ENCODE measurements around the gene SOX10.
A peak's percentile ranks its signal among the peaks of the same experiment; 100 is the strongest.
"Not testable (repeated sequence)": the region's sequence is repeated elsewhere in the genome, so short reads cannot be mapped to it uniquely, and the experiment has no call there.

Gene SOX10

DNA sequence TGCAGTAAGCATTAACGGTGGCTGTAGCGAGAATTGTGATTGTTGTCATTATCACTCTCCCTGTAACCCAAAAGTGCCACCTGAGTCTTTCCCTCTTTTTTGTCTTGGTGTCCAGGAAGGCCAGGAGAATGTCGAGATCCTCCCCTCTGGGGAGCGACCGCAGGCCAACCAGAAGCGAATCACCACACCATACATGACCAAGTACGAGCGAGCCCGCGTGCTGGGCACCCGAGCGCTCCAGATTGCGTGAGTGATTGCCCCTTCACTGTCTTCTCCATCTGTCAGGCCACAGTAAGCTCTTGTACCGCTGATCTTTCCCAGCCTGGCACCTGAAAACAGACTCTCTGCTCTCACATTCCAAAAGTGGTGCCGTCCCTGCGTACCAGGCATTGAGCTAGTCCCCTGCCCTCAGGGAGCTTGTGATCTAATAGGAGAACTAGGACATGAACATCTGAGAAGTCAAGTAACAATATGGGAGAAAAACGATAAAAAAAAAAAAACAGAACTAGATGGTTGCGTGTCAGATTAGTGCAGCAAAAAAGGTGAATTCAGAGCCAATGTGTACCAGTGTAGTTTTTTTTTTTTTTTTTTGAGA is 25.0 kb downstream of the SOX10 start:
- DNase-seq = no peak

DNA sequence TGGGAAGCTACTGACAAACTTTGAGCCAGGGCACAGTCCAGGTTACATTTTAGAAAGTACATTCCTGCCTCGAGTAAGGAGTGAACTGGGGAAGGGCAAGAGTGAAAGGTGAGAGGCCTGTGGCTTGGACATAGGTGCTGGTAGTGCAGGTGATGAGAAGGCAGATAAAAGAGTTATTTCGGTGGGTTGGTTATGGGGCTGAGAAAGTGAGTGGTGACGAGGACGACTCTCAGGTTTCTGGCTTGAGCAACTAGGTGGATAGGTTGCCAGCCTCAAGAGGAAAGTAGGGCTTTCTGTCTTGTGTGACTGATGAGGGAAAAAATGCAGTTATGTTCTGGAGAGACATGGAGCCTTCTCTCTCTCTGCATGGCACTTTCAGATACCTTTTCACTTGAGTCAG is 27.1 kb downstream of the SOX10 start:
- no peak for DNase-seq

DNA sequence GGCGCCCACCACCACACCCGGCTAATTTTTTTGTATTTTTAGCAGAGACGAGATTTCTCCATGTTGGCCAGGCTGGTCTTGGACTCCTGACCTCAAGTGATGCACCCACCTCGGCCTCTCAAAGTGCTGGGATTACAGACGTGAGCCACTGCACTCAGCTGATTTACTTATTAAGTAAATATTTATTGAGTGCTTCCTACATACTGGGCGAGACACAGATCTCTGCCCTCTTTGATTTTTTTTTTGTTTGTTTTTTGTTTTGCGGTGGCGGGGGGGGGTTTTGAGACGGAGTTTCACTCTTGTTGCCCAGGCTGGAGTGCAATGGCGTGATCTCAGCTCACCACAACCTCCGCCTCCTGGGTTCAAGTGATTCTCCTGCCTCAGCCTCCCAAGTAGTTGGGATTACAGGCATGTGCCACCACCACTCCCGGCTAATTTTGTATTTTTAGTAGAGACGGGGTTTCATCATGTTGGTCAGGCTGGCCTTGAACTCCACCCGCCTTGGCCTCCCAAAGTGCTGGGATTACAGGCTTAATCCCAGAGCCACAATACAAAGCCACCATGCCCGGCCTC is 28.4 kb downstream of the SOX10 start:
- not testable (repeated sequence) for DNase-seq

DNA sequence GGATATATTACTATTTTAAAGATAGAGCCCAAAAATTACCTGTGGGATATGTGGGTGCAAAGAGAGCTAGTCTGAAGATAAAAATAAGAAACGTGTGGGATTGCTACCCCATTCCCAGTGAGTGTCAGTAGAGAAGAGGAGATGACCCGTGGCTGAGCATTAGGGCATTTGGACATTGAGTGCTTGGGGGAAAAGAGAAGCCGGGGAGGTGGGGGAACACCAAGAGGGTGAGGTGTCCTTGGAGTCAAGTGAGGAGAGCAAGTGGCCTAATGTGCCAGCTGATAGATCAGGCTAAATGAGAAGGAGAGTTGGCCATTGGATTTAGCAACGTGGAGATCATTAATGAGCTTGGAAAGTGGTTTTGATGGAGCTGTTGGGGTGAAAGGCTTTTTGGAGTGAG is 29.7 kb downstream of the SOX10 start:
- DNase-seq = no peak

DNA sequence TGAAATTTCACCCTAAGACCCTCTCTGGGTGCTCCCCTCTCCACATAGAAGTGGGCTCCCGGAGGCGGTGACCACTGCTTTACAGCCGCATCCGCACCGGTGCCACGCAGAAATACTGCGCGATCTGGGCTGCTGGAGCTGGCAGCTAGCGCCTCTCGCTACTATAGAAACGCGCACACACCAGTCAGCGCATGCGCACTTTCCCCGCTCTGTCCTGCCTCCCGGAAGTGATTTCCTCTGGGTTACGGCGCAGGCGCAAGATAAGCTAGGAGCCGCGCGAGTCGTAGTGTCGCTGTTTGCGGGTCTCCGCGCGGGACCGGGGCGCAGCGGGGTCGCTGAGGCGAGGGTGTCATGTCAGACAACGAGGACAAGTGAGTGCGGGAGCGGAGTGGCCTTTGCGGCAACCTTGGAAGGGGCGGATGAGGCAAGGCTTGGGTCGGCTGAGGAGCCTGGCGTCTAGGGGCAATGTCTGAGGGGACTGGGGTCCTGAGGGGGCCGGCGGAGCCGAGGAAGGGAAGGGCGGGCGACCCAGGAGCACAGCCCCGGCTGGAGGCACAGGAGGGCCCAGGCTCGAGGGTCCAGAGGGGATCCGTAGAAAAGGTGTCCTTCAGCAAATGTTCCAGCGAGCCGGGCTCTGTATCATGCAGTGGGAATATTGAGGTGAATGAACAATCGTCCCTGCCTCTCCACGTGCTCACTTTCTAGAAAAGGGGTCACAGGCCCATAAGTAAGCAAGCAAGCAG is 30.7 kb downstream of the SOX10 start, which contains the start of the genes C22orf23 and POLR2F:
Gene C22orf23, minus strand, starts transcription at position 165 of the 743 bp plus-strand sequence. CDS start 452 bp downstream, outside the sequence.
Gene POLR2F, plus strand, starts transcription at position 263 of the 743 bp plus-strand sequence. Its CDS starts 89 bp downstream, at position 352.
- DNase-seq = peak; percentile 96 to 97

DNA sequence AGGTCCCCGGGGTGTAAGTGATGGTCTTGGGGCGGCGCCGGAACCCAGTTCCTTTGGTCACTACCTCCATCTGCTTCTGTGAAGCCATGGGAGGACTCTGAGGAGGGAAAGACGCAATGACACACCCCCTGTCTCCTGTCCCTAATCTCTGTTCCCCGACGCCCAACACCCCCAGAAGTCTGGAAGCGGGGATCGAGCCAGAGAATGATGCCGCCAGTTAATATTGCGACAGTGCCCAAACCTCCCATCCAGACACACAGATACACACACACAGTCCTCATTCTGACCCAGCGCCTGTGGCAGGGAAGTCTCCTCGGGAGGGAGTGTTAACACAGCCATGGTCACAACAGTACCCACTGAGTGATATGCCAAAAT is 31.3 kb downstream of the SOX10 start:
- no peak for DNase-seq

DNA sequence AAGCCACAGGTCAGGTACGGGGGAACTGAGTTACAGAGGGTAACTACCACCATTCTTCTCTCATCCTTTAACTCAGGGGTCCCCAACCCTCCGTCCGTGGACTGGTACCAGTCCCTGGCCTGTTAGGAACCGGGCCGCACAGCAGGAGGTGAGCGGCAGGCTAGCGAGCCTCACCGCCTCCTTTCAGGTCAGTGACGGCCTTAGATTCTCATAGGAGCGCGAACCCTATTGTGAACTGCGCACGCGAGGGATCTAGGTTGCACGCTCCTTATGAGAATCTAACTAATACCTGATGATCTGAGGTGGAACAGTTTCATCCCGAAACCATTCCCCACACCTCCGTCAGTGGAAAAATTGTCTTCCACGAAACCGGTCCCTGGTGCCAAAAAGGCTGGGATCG is 31.7 kb downstream of the SOX10 start:
- not testable (repeated sequence) for DNase-seq

DNA sequence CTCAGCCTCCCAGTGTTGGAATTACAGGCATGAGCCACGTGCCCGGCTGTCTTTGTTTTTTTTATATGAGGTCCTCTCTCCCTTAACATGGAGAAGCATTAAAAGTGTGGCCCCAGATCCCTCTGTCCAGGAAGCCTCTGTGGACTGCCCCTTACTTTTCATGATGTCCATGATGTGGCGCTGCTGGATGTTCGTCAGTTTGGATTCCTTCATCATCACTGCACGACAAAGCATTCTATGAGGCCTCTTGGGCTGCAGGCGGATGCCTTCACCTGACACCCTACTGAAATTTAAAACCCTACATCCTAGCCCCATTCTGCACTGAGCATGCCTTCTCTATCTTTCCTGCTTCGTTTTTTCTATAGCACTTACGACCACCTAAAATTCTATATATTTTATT is 33.0 kb downstream of the SOX10 start:
- no peak for DNase-seq

DNA sequence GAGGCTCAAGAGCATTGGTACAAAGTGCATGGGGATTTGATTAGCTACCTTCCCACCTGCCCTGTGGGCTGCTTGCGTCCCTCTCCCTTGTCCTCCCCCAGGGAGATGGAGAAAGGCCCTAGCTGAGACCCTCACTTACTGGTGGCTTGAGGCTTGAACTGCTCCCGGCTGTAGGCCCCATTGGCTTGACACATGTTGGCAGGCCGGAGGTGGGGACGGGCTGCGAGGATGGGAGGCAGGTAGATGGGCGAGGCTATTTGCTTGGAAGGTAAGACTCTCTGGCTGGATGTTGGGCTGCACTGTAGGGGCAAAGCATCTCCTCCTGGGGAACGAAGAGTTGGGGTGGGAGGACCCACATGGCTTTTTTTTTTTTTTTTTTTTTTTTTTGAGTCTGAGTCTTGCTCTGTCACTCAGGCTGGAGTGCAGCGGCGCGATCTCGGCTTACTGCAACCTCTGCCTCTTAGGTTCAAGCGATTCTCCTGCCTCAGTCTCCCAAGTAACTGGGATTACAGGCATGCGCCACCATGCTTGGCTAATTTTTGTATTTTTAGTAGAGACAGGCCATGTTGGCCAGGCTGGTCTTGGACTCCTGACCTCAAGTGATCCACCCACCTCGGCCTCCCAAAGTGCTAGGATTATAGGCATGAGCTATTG is 37.1 kb downstream of the SOX10 start:
- not testable (repeated sequence) for DNase-seq

DNA sequence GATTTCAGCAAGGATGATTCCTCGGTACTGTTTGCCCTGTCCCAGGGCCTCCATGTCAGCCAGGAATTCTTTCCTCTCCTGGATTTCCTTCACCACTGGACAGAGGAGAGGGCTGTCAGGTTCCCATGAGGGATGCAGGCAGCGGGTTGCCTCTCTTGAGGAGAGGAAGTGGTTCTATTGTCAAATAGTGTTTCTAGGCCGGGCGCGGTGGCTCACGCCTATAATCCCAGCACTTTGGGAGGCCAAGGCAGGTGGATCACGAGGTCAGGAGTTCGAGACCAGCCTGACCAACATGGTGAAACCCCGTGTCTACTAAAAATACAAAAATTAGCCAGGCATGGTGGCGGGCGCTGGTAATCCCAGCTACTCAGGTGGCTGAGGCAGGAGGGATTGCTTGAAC is 39.9 kb downstream of the SOX10 start:
- DNase-seq = not testable (repeated sequence)

DNA sequence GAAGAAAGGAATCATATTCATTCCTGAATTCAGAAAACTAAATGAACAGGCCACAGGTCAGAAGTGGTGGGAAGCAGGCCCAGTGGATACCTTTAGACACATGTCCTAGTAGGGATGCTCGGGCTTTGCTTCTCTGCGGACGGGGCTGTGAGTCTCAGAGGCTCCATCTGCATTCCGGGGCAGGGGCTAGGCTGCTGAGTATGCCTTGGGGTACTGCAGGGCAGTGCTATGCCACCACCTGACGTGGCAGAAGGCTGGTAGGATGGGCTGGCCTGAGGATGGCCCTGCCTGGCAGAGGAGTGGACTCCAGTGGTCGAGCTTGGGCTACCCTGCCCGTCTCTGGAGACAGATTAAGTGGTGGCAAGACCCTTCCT is 40.5 kb downstream of the SOX10 start:
- no peak for DNase-seq

DNA sequence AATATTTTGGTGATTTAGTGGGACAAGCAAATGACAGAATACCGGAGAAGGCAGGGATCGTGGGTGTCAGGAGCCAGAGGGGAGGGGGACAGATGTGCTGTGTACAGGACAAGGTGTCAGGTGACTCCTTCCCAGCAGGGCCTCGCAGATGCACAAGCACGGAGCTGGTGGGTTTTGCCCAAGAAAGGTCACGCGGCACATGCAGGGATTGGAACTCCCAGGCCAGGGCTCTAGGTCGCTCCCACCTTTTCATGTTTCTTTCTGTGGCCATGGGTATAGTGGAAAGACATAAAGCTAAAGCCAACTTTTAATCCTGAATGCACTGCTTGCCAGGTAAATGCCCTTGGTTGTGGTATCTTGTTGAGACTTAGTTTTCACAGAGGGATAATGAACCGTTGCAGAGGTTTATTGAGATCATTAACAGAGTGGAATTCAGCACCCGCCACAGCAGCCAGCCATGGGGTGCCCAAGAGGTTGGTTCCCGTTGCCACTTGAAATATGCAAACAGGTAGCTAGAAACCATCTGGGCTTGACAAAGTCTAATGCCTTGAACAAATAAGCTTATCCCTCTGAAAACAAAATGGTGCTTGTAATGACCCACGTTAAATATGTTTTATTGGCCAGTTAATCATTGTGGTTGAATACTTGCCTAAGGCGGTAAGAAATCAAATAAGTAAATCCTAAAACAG is 41.1 kb downstream of the SOX10 start:
- no peak for DNase-seq

DNA sequence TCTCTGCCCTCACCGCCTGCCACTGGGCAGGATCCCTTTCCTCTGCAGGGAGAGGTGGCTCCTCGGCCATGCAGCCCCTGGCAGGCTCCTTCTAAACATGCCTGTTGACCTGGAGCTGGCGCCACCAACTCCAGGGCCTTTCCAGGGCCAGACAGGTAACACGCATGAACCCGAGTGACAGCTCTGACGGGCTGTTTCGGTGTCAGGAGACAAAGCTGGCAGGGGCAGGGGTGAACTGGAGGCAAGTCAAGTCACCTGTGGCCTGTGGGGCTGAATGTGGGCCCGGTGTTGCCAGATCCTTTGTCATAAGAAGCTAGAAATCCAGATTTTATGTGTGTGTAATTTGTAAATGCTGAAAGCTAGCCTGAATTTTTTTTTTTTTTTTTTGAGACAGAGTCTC is 42.2 kb downstream of the SOX10 start:
- DNase-seq = no peak

DNA sequence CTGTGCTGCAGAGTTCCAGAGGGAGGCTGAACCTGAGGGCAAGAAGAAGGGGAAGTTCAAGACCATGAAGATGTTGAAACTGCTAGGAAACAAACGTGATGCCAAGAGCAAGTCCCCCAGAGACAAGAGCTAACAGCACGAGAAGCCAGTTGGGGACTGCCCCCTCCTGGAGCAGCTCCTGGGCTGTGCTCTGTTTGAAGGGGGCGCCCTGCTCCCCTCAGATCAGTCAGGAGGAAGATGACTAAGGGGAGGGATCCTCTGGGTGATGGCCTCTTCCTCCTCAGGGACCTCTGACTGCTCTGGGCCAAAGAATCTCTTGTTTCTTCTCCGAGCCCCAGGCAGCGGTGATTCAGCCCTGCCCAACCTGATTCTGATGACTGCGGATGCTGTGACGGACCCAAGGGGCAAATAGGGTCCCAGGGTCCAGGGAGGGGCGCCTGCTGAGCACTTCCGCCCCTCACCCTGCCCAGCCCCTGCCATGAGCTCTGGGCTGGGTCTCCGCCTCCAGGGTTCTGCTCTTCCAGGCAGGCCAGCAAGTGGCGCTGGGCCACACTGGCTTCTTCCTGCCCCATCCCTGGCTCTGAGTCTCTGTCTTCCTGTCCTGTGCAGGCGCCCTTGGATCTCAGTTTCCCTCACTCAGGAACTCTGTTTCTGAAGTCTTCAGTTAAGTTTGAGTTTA is 43.5 kb downstream of the SOX10 start:
- DNase-seq = no peak

DNA sequence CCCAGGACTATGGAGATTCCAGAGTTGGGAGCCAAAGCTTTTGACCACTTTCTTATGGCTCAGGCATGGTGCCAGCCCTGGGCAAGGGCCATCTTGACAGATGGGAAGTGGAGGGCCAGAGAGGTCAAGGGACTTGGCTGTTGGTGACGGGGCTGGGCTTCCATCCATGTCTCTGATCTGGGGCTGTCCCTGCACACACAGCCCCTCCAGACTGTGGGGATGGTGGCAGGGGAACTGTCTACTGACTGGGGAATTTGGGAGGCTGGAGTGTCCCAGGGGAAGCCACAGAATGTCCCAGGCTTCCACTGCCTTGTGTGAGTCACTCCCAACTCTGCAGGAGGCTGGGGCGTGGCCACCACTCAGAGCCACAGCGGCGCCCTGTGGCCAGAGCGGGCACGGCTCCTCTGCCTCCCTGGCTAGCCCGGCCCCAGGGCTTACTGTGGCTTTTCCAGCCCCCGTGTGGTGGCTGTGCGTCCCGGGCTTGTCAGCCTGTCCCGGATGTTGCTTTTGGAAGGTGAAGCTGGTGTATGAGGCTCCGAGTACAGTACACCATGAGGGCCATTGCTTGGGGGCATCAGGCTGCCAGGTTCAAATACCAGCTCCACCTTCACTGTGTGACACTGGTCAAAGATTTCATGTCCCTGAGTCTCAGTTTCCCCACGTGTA is 50.5 kb downstream of the SOX10 start:
- DNase-seq = peak; percentile 83 to 92

DNA sequence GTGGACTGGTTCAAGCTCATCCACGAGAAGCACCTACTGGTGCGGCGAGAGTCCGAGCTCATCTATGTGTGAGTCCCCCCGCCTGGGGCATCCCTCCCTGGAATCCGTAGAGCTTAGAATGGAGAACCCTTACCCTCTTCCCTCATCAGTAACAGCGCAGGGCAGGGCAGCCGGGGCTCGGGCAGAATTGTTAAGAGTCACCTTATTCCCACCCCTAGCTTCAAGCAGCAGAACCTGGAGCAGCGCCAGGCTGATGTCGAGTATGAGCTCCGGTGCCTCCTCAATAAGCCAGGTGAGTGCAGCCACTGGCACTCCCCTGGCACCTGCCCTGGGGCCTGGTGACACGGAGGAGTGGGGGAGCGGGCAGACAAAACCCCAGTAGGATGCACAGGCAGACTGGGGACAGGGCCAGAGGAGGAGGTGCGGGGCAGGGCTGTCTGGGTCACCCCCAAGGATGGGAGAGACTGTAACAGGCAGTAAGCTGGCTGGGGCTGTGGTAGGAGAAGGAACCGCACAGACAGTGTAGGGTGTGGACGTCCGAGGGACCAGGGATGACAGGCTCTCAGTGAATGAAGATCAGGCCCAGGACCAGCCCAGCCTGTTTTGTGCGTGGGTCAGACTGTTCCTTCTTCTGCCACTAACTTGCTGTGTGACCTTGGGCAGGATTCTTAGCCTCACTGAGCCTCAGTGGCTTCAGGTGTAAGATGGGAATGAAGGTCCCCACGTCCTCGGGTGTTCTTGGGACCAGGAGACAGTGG is 51.4 kb downstream of the SOX10 start:
- no peak for DNase-seq

DNA sequence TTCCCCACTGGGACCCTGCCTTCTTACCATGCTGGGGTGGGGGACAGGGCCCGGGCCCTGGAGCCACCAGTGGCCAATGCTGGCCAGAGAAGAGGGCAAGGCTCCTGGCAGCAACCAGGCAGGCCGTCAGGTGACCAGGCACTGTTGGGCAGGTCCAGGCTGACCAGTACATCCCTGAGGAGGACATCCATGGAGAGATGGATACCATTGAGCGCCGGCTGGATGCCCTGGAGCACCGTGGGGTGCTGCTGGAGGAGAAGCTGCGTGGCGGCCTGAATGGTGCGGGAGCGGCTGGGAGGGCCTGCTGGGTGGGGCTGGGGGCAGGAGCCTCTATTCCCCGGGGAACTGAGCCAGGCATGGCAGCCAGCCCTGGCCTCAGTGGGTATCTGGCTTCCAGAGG is 52.0 kb downstream of the SOX10 start:
- no peak for DNase-seq

DNA sequence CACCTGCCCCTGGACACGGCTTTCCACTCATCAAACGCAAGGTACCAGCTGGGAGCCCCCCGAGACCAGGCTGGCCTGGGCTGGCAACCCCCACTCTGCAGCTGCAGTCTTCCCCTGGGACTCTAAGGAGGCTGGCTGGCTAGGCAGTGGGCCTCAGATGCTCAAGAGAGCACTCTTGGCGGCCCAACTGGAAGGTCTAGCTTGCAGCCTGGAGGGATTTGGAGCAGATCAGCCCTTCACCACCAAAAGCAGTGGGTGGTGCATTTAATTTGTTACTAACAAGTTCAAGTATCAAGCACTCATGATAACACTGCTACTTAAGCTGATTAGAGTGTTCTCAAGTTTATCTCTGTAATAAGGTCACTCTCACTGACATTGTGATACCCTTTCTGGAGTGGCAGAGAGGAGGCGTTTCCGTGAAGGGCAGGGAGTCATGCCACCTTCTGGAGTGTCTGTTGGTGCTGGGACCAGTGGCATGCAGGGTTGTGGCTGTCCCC is 52.4 kb downstream of the SOX10 start:
- DNase-seq = no peak

DNA sequence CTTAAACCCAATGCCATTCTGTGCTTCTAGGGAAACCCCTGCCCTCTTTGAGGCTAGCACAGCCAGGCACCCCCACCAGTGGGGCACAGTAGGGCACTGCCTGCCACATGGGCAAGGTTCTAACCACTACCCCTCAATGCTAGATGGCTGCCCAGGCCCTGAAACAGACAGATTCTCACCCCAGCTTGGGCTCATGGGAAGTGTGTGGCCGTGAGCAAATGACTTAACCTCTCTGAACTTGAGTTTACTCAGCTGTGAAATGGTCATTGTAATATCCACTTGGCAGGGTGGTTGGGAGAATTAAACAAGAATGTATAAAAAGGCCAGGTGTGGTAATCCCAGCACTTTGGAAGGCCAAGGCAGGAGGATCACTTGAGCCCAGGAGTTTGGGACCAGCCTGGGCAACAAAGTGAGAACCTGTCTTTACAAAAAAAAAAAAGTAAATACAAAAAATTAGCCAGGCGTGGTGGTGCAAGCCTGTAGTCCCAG is 53.4 kb downstream of the SOX10 start:
- DNase-seq = no peak

DNA sequence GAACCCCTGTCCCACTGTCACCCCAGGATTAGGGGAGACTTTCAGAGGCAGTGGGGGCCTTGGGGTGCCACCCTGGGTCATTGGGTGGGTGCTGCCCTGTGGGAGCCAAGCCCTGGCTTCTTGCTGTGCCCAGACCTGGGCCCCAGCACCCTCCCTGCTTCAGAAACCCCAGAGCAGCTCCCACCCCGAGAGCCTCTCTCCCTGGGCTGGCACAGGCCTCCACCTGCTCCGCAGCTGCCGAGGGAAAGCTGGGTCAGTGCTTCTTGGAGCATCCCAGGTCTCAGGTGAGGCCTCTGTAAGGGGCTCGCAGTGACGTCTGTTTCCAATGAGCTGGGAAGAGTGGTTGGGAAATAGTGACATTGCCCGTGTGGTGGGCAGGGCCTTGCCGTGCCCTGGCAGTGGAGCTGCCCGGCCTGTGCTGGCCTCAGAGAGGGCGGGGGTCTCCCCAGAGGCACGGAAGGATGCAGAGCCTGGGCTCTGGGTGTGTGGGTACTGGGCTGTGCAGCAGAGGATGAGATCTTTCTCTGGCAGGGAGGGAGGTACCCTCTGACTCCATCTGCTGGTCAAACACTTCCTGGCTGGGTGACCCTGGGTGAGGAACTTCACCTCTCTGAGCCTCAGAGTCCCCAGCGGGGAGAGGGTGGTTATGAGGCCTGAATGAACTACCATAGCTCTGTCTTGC is 53.9 kb downstream of the SOX10 start:
- DNase-seq = no peak

Measured in stimulated activated CD4-positive, alpha-beta T cell treated with anti-CD3 and anti-CD28 coated beads, Interleukin-2, amount 100 ng/mL, for 24 hours (primary cell).